ENCODE results near the gene KCNA3. TPM values are rescaled to one million over a fixed set of nuclear protein-coding genes. Genes with fewer than 3 reads are reported as not detected.

The KCNA3 gene
- polyA plus RNA-seq, 4 donors = 0.06 to 0.45 (median 0.27) TPM; not detected in 1

DNA sequence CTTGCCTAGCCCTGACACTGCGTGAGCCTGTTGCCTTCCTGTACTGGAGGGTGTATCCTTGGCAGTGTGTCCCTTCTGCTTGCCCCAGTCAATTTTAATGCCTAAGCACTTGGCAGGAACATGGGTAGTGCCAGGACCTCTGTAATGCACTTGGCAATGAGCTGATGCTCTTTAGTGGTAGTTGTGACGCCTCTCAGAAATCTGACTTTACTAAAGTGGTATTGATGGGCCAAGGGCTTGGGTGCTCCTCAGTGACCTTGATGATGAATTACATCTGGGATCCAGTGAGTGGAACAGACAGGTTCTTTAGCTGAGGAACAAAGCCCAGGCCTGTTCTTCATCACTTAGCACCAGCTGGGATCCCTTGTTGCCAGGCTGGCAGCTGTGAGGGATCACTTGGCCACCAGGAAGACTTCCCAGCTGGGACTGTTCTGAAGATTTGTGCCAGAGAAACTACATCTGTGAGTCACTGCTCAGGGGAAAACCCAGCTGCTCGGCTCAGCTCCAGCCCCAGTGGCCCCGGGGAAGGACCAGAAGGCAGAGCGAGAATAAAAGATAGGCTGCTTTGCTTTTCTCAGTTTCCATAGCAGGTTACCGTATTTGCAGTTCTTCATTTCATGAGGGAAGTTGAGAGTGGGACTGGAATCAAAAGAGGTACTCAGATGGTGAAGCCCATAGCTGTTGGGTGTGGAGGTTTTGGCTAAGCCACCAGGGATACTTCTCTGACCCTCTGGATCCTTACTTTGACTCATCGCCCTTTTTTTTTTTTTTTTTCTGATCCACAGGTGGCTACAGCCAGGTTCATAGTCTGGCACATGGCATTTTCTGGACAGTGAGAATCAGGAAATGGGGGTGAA is 40.1 kb downstream of the KCNA3 start:
- Histone ChIP-seq H3K9me3 (ENCODE audit: control insufficient read depth in 2 of 2, insufficient read depth in 1 of 2, low read depth in 1 of 2, low read length in 1 of 2) (no peaks in the 10 kb centered on the region), H3K27ac (ENCODE audit: low read depth in 1 of 3, low read length in 2 of 3) (peak overlapping the region in 1 of 3 donors; percentile 82), H3K36me3 (ENCODE audit: control insufficient read depth in 3 of 3, insufficient read depth in 2 of 3, low read depth in 1 of 3, low read length in 3 of 3) (no peaks in the 10 kb centered on the region), H3K4me3 (ENCODE audit: low read depth in 1 of 3, low read length in 3 of 3) (no peak overlapping the region), H3K4me1 (ENCODE audit: control insufficient read depth in 3 of 3, insufficient read depth in 2 of 3, low read depth in 1 of 3, low read length in 2 of 3) (peaks cover 0 to 4% (median 0%) of the 10 kb centered on the region in 3 donors), H3K27me3 (ENCODE audit: control insufficient read depth in 3 of 3, insufficient read depth in 3 of 3, low read length in 3 of 3) (peaks cover 0 to 5% (median 0%) of the 10 kb centered on the region in 3 donors)
- FAIRE-seq (no peak), DNase-seq (peak; percentile 6 to 11)
- 35 to 49% (median 41%) methylated on average over 7 of the region's 7 CpGs for WGBS, 3 donors

DNA sequence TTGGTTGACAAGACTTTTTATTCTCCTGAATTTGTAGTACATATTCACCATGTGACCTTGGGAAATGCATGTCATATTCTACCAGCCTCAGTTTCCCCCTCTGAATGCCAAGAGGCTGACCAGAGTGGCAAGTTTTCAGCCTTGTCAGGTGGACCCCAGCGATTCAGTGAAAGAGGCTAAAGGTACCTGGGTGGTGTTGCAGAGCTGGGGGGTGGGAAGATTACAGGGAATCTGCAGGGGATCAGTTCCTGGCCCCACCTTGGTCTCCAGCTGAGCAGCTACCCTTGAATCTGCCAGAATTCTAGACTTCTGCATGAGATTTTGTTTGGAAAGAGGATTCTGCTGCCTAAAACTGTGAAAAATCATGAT is 40.7 kb downstream of the KCNA3 start:
- Histone ChIP-seq H3K4me3 (ENCODE audit: low read depth in 1 of 3, low read length in 3 of 3) (no peak overlapping the region), H3K4me1 (ENCODE audit: control insufficient read depth in 3 of 3, insufficient read depth in 2 of 3, low read depth in 1 of 3, low read length in 2 of 3) (peaks cover 0 to 4% (median 0%) of the 10 kb centered on the region in 3 donors), H3K27me3 (ENCODE audit: control insufficient read depth in 3 of 3, insufficient read depth in 3 of 3, low read length in 3 of 3) (peaks cover 0 to 5% (median 0%) of the 10 kb centered on the region in 3 donors), H3K9me3 (ENCODE audit: control insufficient read depth in 2 of 2, insufficient read depth in 1 of 2, low read depth in 1 of 2, low read length in 1 of 2) (no peaks in the 10 kb centered on the region), H3K27ac (ENCODE audit: low read depth in 1 of 3, low read length in 2 of 3) (peak overlapping the region in 1 of 3 donors; percentile 82), H3K36me3 (ENCODE audit: control insufficient read depth in 3 of 3, insufficient read depth in 2 of 3, low read depth in 1 of 3, low read length in 3 of 3) (no peaks in the 10 kb centered on the region)
- 84 to 85% (median 85%) methylated on average over 1 of the region's 1 CpG for WGBS, 3 donors
- no peak for FAIRE-seq
- no peak for DNase-seq

DNA sequence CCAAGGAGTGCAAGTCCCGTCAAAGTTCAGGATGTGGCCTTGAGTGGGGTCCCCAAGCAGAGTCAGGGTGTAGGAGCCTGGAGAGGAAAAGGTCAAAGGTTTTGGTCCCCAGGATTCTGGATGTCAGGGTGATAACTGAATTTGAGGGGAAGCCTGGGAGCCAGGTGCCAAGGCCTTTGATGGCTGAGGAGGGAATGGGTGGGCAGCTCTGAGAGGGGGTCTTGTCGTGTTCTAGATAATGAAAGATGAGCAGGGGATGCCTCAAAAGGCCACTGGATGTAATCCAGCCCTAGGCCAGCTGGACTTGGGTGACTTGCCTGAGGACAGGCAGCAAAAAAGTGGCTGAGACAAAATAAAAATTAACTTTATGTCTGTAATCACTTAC is 41.1 kb downstream of the KCNA3 start:
- H3K4me3 ChIP-seq (ENCODE audit: low read depth in 1 of 3, low read length in 3 of 3) = no peak overlapping the region
- DNase-seq (no peak), FAIRE-seq (no peak)
- peaks cover 0 to 4% (median 0%) of the 10 kb centered on the region in 3 donors for H3K4me1 ChIP-seq (ENCODE audit: control insufficient read depth in 3 of 3, insufficient read depth in 2 of 3, low read depth in 1 of 3, low read length in 2 of 3)
- 47 to 80% (median 76%) methylated on average over 2 of the region's 2 CpGs for WGBS, 3 donors
- peak overlapping the region in 1 of 3 donors; percentile 82 for H3K27ac ChIP-seq (ENCODE audit: low read depth in 1 of 3, low read length in 2 of 3)
- peaks cover 0 to 5% (median 0%) of the 10 kb centered on the region in 3 donors for H3K27me3 ChIP-seq (ENCODE audit: control insufficient read depth in 3 of 3, insufficient read depth in 3 of 3, low read length in 3 of 3)
- H3K36me3 ChIP-seq (ENCODE audit: control insufficient read depth in 3 of 3, insufficient read depth in 2 of 3, low read depth in 1 of 3, low read length in 3 of 3) = no peaks in the 10 kb centered on the region
- H3K9me3 ChIP-seq (ENCODE audit: control insufficient read depth in 2 of 2, insufficient read depth in 1 of 2, low read depth in 1 of 2, low read length in 1 of 2) = no peaks in the 10 kb centered on the region

DNA sequence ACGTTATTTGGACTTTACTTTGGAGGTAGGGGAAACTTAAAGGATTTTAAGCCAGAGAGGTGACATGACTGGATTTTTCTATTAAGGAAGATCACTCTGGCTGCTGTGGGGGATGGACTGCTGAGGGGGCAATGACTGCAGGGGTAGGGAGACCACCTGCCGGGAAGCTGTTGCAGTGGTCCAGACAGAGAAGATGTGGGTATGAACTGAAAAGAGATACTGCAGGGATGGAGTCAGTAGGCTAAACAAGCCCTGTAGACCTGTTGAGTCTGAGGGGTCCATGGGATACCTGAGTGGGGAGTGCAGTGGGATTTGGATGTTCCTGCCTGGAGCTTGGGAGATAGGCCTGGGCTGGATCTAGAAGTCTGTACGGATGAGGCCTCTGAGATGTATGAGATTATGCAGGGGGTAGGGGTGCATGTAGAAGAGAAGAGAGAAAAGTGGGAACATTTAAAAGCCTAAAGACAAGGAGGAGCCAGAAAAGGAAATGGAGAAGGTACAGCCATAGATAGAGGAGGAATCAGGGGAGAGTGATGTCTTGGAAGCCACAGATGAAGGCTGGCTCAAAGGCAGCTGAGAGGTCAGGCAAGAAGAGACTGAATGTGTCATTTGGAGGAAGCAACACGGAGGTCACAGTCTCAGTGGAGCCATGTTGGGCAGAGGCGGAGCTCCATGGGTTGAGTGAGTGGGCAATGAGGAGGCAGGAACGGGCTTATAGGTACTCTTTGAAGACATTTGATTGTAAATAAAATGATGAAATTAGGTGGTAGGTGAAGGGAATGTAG is 42.7 kb downstream of the KCNA3 start:
- Histone ChIP-seq H3K27ac (ENCODE audit: low read depth in 1 of 3, low read length in 2 of 3) (peak overlapping the region in 2 of 3 donors; percentile 24 to 87), H3K9me3 (ENCODE audit: control insufficient read depth in 2 of 2, insufficient read depth in 1 of 2, low read depth in 1 of 2, low read length in 1 of 2) (no peaks in the 10 kb centered on the region)
- 57 to 66% (median 58%) methylated on average over 6 of the region's 6 CpGs for WGBS, 3 donors

DNA sequence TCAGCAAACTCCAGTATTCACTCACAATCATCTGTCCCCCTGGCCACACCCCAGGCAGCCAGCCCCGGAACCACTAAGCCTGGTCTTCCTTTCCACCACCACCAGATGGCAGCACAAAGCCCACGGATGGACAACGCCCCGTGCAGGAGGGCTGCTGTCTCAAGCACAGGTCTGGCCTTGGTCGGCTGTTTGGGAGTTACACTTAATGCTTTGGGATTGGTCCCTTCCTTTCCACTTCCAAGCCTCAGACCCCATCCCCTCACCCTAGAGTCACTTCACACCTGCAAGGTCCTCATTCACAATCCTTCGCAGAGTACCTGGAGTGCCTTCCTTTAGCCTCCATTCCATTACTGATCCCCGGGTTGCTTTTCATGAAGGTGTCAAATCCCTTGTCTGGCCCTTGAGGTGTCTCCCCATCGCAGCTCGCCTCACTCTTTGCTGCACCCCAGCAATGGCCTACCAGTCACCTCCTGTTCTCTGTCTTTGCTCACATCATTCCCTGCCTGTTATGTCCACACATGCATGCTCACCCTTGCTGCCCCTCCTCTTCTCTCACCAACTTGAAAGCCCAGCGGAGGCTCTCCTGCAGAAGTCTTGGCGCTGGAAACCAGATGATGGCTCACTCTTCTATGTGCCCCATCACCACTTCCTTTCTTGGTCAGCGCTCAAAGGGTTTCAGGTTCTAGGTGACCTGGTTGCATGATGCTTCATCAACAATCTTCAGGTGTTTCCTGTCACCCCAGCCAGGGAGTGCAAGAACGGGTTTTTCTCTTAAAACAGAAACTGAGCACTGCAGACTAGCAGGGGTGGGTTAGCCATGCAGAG is 43.7 kb downstream of the KCNA3 start:
- no peaks in the 10 kb centered on the region for H3K36me3 ChIP-seq (ENCODE audit: control insufficient read depth in 3 of 3, insufficient read depth in 2 of 3, low read depth in 1 of 3, low read length in 3 of 3)
- peaks cover 0 to 4% (median 0%) of the 10 kb centered on the region in 3 donors for H3K4me1 ChIP-seq (ENCODE audit: control insufficient read depth in 3 of 3, insufficient read depth in 2 of 3, low read depth in 1 of 3, low read length in 2 of 3)
- peaks cover 0 to 5% (median 0%) of the 10 kb centered on the region in 3 donors for H3K27me3 ChIP-seq (ENCODE audit: control insufficient read depth in 3 of 3, insufficient read depth in 3 of 3, low read length in 3 of 3)
- H3K9me3 ChIP-seq (ENCODE audit: control insufficient read depth in 2 of 2, insufficient read depth in 1 of 2, low read depth in 1 of 2, low read length in 1 of 2) = no peaks in the 10 kb centered on the region
- peak; percentile 66 to 79 for DNase-seq
- no peak for FAIRE-seq
- H3K4me3 ChIP-seq (ENCODE audit: low read depth in 1 of 3, low read length in 3 of 3) = no peak overlapping the region
- peak overlapping the region in 1 of 3 donors; percentile 87 for H3K27ac ChIP-seq (ENCODE audit: low read depth in 1 of 3, low read length in 2 of 3)
- 27 to 37% (median 30%) methylated on average over 13 of the region's 13 CpGs for WGBS, 3 donors

More for the DNA sequence above, 42.7 kb downstream of the KCNA3 start:
- H3K27me3 ChIP-seq (ENCODE audit: control insufficient read depth in 3 of 3, insufficient read depth in 3 of 3, low read length in 3 of 3) = peaks cover 0 to 5% (median 0%) of the 10 kb centered on the region in 3 donors
- DNase-seq (no peak), FAIRE-seq (no peak)
- no peaks in the 10 kb centered on the region for H3K36me3 ChIP-seq (ENCODE audit: control insufficient read depth in 3 of 3, insufficient read depth in 2 of 3, low read depth in 1 of 3, low read length in 3 of 3)
- peaks cover 0 to 4% (median 0%) of the 10 kb centered on the region in 3 donors for H3K4me1 ChIP-seq (ENCODE audit: control insufficient read depth in 3 of 3, insufficient read depth in 2 of 3, low read depth in 1 of 3, low read length in 2 of 3)
- no peak overlapping the region for H3K4me3 ChIP-seq (ENCODE audit: low read depth in 1 of 3, low read length in 3 of 3)

DNA sequence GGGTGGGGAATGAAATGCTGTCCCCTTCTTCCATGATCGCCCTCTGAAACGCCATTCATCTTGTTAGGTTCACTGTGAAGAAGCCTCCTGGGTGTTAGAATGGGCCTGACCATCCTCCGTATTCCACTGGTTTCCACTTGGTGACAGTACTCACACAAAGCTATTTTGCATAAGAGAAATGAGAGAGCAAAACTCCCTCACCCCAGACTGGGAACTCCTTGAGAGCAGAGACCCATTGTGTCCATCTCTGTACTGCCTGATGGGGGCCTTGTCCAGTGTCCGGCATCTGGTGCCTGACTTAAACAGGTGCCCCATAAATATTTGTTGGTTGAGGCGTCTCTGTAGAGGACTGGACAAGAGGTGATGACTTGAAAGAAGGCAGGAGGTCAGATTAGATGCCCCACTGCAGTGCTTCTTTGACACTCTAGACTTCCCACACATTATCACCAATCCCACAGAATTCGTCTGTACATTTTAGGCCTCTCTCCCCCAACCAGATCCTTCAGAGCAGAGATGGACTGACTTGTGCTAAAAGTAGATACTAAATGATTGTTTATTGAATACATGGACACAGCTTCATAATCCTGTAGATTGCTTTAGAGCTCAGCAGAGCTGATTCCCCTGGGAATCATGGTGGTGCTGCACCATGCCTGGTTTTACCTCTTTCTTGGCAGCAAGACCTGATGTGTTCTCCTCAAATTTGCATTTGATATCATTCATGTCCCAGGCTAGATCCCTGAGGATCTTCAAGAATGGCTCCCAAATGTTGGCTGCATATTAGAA is 46.2 kb downstream of the KCNA3 start:
- H3K27ac ChIP-seq (ENCODE audit: low read depth in 1 of 3, low read length in 2 of 3) = no peak overlapping the region
- WGBS, 3 donors = 78 to 82% (median 80%) methylated on average over 6 of the region's 6 CpGs
- H3K27me3 ChIP-seq (ENCODE audit: control insufficient read depth in 3 of 3, insufficient read depth in 3 of 3, low read length in 3 of 3) = peaks cover 0 to 5% (median 0%) of the 10 kb centered on the region in 3 donors
- no peaks in the 10 kb centered on the region for H3K36me3 ChIP-seq (ENCODE audit: control insufficient read depth in 3 of 3, insufficient read depth in 2 of 3, low read depth in 1 of 3, low read length in 3 of 3)
- DNase-seq (no peak), FAIRE-seq (no peak)
- no peaks in the 10 kb centered on the region for H3K4me1 ChIP-seq (ENCODE audit: control insufficient read depth in 3 of 3, insufficient read depth in 2 of 3, low read depth in 1 of 3, low read length in 2 of 3)
- no peaks in the 10 kb centered on the region for H3K9me3 ChIP-seq (ENCODE audit: control insufficient read depth in 2 of 2, insufficient read depth in 1 of 2, low read depth in 1 of 2, low read length in 1 of 2)
- H3K4me3 ChIP-seq (ENCODE audit: low read depth in 1 of 3, low read length in 3 of 3) = no peak overlapping the region

DNA sequence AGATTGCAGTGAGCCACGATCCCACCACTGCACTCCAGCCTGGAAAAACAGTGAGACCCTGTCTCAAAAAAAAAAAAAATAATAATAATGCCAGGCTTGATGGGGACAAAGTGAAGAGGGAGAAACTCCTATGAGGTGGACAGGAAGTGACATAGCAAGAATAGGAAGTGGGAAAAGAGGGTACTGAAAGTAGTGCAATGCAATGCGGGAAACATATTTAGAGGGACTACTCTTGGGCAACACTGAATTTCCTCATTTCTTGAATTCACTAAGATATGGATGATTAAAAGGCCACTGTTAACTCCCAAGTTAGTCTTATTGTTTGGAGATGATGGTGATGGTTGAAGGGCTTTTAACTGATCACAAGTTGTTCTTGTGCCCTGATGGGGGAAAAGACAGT is 47.0 kb downstream of the KCNA3 start:
- DNase-seq = no peak
- Histone ChIP-seq H3K36me3 (ENCODE audit: control insufficient read depth in 3 of 3, insufficient read depth in 2 of 3, low read depth in 1 of 3, low read length in 3 of 3) (no peaks in the 10 kb centered on the region), H3K27ac (ENCODE audit: low read depth in 1 of 3, low read length in 2 of 3) (no peak overlapping the region), H3K9me3 (ENCODE audit: control insufficient read depth in 2 of 2, insufficient read depth in 1 of 2, low read depth in 1 of 2, low read length in 1 of 2) (no peaks in the 10 kb centered on the region), H3K27me3 (ENCODE audit: control insufficient read depth in 3 of 3, insufficient read depth in 3 of 3, low read length in 3 of 3) (peaks cover 0 to 5% (median 0%) of the 10 kb centered on the region in 3 donors), H3K4me3 (ENCODE audit: low read depth in 1 of 3, low read length in 3 of 3) (no peak overlapping the region), H3K4me1 (ENCODE audit: control insufficient read depth in 3 of 3, insufficient read depth in 2 of 3, low read depth in 1 of 3, low read length in 2 of 3) (no peaks in the 10 kb centered on the region)
- 73 to 87% (median 79%) methylated on average over 2 of the region's 2 CpGs for WGBS, 3 donors
- no peak for FAIRE-seq
